NT2/D1 (cell line): Measurements from ENCODE around the gene RAB3IL1.

Experiments
- SUZ12 ChIP-seq: IDR thresholded peaks from 2 replicates; pipeline ENCODE4 v1.6.1; 2011; ENCODE audit not compliant: insufficient read length, insufficient read depth; ENCODE audit errors: extremely low read depth
- YY1 ChIP-seq: IDR thresholded peaks from 2 replicates; pipeline ENCODE4 v1.6.1; 2011; ENCODE audit not compliant: insufficient read length, insufficient read depth

DNA sequence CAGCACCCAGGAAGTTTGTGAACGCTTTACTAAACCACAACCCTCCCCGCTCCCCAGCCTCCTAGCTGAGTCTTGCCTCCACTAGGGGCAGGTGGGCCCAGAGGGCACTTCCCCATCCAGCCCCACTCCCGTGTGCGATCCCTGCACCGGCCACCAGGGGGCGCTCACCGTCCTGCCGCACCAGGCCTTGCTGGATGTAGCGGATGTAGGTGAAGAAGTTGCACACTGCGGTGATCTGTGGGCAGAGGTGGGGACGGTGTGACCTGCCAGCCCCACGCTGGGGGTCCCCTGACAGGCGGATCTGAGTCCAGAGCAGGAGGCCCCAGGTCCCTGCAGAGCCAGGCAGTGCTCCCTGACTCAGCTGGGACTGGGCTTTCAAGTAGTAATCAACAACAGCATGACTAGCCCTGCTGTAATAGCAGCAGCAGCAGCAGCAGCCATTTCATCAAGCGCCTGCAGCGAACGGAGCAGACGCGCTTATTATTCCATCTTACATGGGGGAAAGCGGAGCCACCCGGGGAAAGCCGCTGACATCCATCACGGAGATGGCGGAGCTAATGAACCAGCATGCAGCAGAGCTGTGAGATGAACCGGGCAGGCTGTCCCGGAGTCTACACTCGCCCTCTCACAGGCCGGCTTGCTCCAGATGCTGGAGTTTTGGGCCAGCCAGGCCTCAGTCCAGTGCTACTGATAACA lies 18.1 kb downstream of the RAB3IL1 start:
- TF ChIP-seq YY1 (no peak), SUZ12 (no peak)
